D341Med (cell line): ENCODE results near the gene TH.

Source experiments
- DNase-seq: peaks from one replicate; pipeline ENCODE4 v3.0.0; 2012; ENCODE audit warnings: low spot score

The TH gene

GRCh38 chr11:2142300-2142759 lies 29.3 kb downstream of the TH start:
- no peak for DNase-seq

GRCh38 chr11:2140411-2141400 lies 30.9 kb downstream of the TH start:
- DNase-seq = no peak

GRCh38 chr11:2139621-2140337 lies 31.8 kb downstream of the TH start:
- DNase-seq = no peak

GRCh38 chr11:2139123-2139521 lies 32.5 kb downstream of the TH start, which contains the start of gene IGF2:
Gene IGF2 (minus strand): TSS chr11:2139389. CDS start chr11:2135523, 3,866 bp downstream.
- peak; percentile 70 for DNase-seq

- no peak for DNase-seq
These were observed 33.0 kb downstream of the TH start for GRCh38 chr11:2138431-2139122.

- DNase-seq = no peak
These were observed 33.6 kb downstream of the TH start for GRCh38 chr11:2138068-2138430.

GRCh38 chr11:2137202-2138067 lies 34.2 kb downstream of the TH start:
- DNase-seq = no peak

- DNase-seq = no peak
These were observed 34.7 kb downstream of the TH start for GRCh38 chr11:2136952-2137201.

GRCh38 chr11:2136209-2136951 lies 35.2 kb downstream of the TH start:
- DNase-seq = no peak

GRCh38 chr11:2135648-2136201 lies 35.9 kb downstream of the TH start:
- no peak for DNase-seq

GRCh38 chr11:2135018-2135569 lies 36.5 kb downstream of the TH start:
- DNase-seq = no peak

- DNase-seq = no peak
These were observed 37.3 kb downstream of the TH start for GRCh38 chr11:2134022-2135010.

- no peak for DNase-seq
These were observed 38.2 kb downstream of the TH start for GRCh38 chr11:2133241-2134021.

GRCh38 chr11:2132874-2133240 lies 38.8 kb downstream of the TH start:
- DNase-seq = no peak

- no peak for DNase-seq
These were observed 39.4 kb downstream of the TH start for GRCh38 chr11:2132246-2132645.

GRCh38 chr11:2131371-2132236 lies 40.0 kb downstream of the TH start:
- no peak for DNase-seq

- no peak for DNase-seq
These were observed 40.7 kb downstream of the TH start for GRCh38 chr11:2130881-2131352.
